ENCODE measurements around the gene MFGE8.

Gene MFGE8

GRCh38 chr15:88866295-88866881 lies 46.8 kb downstream of the MFGE8 start:
- H3K4me1 ChIP-seq (ENCODE audit: control insufficient read depth, insufficient read depth, low read length): no peaks in the 10 kb centered on the region
- no peak for DNase-seq (ENCODE audit: low read depth)
- peaks cover 3% of the 10 kb centered on the region for H3K9me3 ChIP-seq (ENCODE audit: control insufficient read depth, low read length)
- no peak overlapping the region for H3K9ac ChIP-seq (ENCODE audit: low read length)
- peaks cover 46% of the 10 kb centered on the region for H3K27me3 ChIP-seq (replicated peaks; ENCODE audit: control insufficient read depth, insufficient read depth, low read length)
- H3K36me3 ChIP-seq (ENCODE audit: control insufficient read depth, insufficient read depth, low read length, severe bottlenecking): no peaks in the 10 kb centered on the region
- H3K4me3 ChIP-seq (ENCODE audit: low read length): no peak overlapping the region

DNA sequence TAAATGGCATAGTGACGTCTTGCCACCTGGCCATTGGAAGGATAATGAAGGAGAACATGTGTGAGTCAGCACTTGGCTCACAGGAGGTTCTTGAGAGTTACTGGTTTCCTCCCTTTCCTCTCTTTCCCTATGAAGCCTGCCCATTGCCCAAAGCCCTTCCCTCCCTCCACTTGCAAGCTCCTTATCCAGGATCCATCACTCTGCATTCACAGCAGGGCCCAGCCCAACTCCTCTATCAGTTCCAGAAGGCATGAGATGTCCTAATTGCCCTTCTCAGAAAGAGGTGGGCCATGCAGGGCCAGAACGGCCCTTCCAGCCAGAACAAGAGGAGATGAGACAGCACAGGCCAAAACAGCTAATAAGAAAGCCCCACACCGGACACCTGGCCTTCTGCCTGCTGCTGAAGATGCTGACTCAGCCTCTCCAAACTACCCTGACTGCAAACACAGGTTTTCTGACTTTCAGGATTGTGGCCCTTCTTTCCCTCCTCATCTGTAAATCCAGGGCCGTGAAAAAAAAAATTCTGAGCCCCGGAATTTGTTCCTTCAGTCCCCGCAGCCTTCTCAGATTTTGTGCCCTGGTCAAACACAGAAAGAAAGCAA lies 47.6 kb downstream of the MFGE8 start:
- H3K4me1 ChIP-seq (ENCODE audit: control insufficient read depth, insufficient read depth, low read length): no peaks in the 10 kb centered on the region
- peaks cover 3% of the 10 kb centered on the region for H3K9me3 ChIP-seq (ENCODE audit: control insufficient read depth, low read length)
- no peak for DNase-seq (ENCODE audit: low read depth)
- H3K27me3 ChIP-seq (replicated peaks; ENCODE audit: control insufficient read depth, insufficient read depth, low read length): peaks cover 39% of the 10 kb centered on the region
- no peaks in the 10 kb centered on the region for H3K36me3 ChIP-seq (ENCODE audit: control insufficient read depth, insufficient read depth, low read length, severe bottlenecking)
- no peak overlapping the region for H3K4me3 ChIP-seq (ENCODE audit: low read length)
- H3K9ac ChIP-seq (ENCODE audit: low read length): no peak overlapping the region

DNA sequence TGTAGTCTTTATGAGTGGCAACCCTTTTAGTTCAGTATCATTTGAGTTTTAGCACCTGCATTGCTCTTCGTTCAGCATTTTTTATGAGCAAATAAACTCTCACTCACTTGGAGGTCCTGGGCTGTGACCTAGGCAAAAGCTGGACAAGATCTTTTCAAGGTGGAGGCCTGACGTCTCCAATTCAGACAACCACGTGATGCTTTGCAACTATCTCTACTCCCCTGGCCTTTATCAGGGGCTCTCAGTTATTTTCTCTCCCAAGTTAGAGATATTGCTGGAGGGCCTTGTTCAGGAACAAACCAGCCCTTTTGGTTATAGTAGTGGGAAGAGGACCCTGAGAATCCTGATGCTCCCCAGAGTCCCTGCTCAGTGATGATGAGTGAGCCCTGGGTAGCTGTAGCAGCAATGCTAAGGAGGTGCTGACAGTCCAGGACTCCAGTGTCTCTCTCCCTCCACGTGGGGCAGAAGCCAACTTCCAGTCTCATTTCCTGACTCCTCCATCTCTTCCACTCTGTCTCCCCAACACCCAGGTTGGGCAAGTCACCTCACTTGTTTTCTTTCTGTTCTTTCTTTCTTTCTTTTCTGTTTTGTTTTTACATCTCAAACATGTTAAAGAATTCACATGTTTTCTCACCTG lies 48.2 kb downstream of the MFGE8 start:
- Histone ChIP-seq H3K9me3 (ENCODE audit: control insufficient read depth, low read length) (no peaks in the 10 kb centered on the region), H3K9ac (ENCODE audit: low read length) (no peak overlapping the region), H3K4me3 (ENCODE audit: low read length) (no peak overlapping the region), H3K27me3 (replicated peaks; ENCODE audit: control insufficient read depth, insufficient read depth, low read length) (peaks cover 42% of the 10 kb centered on the region), H3K4me1 (ENCODE audit: control insufficient read depth, insufficient read depth, low read length) (no peaks in the 10 kb centered on the region), H3K36me3 (ENCODE audit: control insufficient read depth, insufficient read depth, low read length, severe bottlenecking) (no peaks in the 10 kb centered on the region)
- DNase-seq (ENCODE audit: low read depth): no peak

GRCh38 chr15:88863412-88863811 lies 49.8 kb downstream of the MFGE8 start:
- H3K9ac ChIP-seq (ENCODE audit: low read length): no peak overlapping the region
- H3K36me3 ChIP-seq (ENCODE audit: control insufficient read depth, insufficient read depth, low read length, severe bottlenecking): no peaks in the 10 kb centered on the region
- no peaks in the 10 kb centered on the region for H3K9me3 ChIP-seq (ENCODE audit: control insufficient read depth, low read length)
- H3K27me3 ChIP-seq (replicated peaks; ENCODE audit: control insufficient read depth, insufficient read depth, low read length): peaks cover 50% of the 10 kb centered on the region
- no peak overlapping the region for H3K4me3 ChIP-seq (ENCODE audit: low read length)
- DNase-seq (ENCODE audit: low read depth): no peak
- no peaks in the 10 kb centered on the region for H3K4me1 ChIP-seq (ENCODE audit: control insufficient read depth, insufficient read depth, low read length)

DNA sequence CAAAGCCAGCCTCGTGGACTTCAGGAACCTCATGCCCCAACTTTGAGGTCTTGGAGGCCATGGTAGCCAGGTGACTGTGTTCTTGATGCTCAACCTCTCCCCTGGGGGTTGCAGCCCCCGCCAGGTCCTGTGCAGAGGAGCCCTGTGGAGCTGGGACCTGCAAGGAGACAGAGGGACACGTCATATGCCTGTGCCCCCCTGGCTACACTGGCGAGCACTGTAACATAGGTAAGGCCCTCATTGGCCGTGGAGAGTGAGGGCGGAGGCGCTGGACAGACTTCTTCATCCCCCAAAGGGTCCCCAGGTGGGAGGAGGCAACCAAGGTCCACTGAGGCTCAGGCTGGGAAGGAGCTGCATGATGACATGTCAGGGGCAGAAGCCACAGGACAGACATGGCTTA lies 53.0 kb downstream of the MFGE8 start:
- no peak overlapping the region for H3K9ac ChIP-seq (ENCODE audit: low read length)
- no peak overlapping the region for H3K4me3 ChIP-seq (ENCODE audit: low read length)
- no peaks in the 10 kb centered on the region for H3K36me3 ChIP-seq (ENCODE audit: control insufficient read depth, insufficient read depth, low read length, severe bottlenecking)
- H3K9me3 ChIP-seq (ENCODE audit: control insufficient read depth, low read length): peaks cover 3% of the 10 kb centered on the region
- H3K4me1 ChIP-seq (ENCODE audit: control insufficient read depth, insufficient read depth, low read length): no peaks in the 10 kb centered on the region
- peaks cover 45% of the 10 kb centered on the region for H3K27me3 ChIP-seq (replicated peaks; ENCODE audit: control insufficient read depth, insufficient read depth, low read length)
- no peak for DNase-seq (ENCODE audit: low read depth)

GRCh38 chr15:88859550-88859949 lies 53.6 kb downstream of the MFGE8 start:
- Histone ChIP-seq H3K4me1 (ENCODE audit: control insufficient read depth, insufficient read depth, low read length) (no peaks in the 10 kb centered on the region), H3K9me3 (ENCODE audit: control insufficient read depth, low read length) (peaks cover 3% of the 10 kb centered on the region), H3K4me3 (ENCODE audit: low read length) (no peak overlapping the region), H3K27me3 (replicated peaks; ENCODE audit: control insufficient read depth, insufficient read depth, low read length) (peaks cover 51% of the 10 kb centered on the region), H3K36me3 (ENCODE audit: control insufficient read depth, insufficient read depth, low read length, severe bottlenecking) (no peaks in the 10 kb centered on the region), H3K9ac (ENCODE audit: low read length) (no peak overlapping the region)
- DNase-seq (ENCODE audit: low read depth): no peak

- no peak overlapping the region for H3K4me3 ChIP-seq (ENCODE audit: low read length)
- H3K36me3 ChIP-seq (ENCODE audit: control insufficient read depth, insufficient read depth, low read length, severe bottlenecking): no peaks in the 10 kb centered on the region
- no peaks in the 10 kb centered on the region for H3K4me1 ChIP-seq (ENCODE audit: control insufficient read depth, insufficient read depth, low read length)
- H3K9me3 ChIP-seq (ENCODE audit: control insufficient read depth, low read length): peaks cover 3% of the 10 kb centered on the region
- DNase-seq (ENCODE audit: low read depth): no peak
- peaks cover 51% of the 10 kb centered on the region for H3K27me3 ChIP-seq (replicated peaks; ENCODE audit: control insufficient read depth, insufficient read depth, low read length)
- H3K9ac ChIP-seq (ENCODE audit: low read length): no peak overlapping the region
Measured at GRCh38 chr15:88858934-88859333, 54.2 kb downstream of the MFGE8 start.

DNA sequence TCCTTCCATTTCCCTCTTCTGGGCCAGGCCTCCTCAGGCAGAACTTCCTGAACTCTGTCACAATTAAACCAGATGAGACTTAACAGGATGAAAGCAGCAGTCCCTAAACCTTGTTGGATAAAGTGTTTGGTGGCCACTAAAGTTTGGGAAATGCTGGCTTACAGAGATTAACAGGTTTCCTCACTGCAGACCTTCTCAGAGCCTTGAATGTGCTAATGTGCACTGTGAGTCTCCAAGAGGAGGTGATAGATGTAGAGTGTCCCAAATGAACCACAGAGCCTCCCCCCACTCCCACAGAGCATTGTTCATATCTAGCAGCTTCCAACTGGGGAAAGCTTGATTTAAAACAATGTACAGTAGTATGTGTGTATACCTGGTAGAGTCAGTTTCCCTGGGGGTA lies 60.7 kb downstream of the MFGE8 start:
- no peaks in the 10 kb centered on the region for H3K4me1 ChIP-seq (ENCODE audit: control insufficient read depth, insufficient read depth, low read length)
- no peak overlapping the region for H3K4me3 ChIP-seq (ENCODE audit: low read length)
- no peaks in the 10 kb centered on the region for H3K36me3 ChIP-seq (ENCODE audit: control insufficient read depth, insufficient read depth, low read length, severe bottlenecking)
- no peak overlapping the region for H3K9ac ChIP-seq (ENCODE audit: low read length)
- peaks cover 3% of the 10 kb centered on the region for H3K9me3 ChIP-seq (ENCODE audit: control insufficient read depth, low read length)
- no peak for DNase-seq (ENCODE audit: low read depth)
- peaks cover 35% of the 10 kb centered on the region for H3K27me3 ChIP-seq (replicated peaks; ENCODE audit: control insufficient read depth, insufficient read depth, low read length)

DNA sequence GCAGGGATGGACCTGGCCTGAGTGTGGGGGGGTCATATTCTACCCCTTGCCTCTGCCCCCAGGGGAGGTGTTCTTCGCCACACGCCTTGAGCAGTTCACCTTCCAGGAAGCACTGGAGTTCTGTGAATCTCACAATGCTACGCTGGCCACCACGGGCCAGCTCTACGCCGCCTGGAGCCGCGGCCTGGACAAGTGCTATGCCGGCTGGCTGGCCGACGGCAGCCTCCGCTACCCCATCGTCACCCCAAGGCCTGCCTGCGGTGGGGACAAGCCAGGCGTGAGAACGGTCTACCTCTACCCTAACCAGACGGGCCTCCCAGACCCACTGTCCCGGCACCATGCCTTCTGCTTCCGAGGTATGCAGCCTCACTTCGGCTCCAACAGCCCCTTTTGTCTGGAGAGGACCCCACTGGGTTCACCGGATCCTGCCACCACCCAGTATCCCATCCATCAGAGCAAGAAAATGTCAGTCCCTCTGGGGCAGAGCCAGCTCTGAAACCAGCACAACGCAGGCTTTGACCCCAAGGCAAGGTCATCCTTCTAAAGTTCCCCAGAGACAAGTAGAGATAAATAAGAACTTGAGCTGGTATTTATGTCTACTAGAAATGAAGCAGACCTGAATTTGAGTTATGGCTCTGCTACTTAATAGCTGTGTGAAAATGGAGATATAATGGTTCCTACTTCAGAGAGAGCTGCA lies 63.7 kb downstream of the MFGE8 start:
- Histone ChIP-seq H3K4me1 (ENCODE audit: control insufficient read depth, insufficient read depth, low read length) (no peaks in the 10 kb centered on the region), H3K27me3 (replicated peaks; ENCODE audit: control insufficient read depth, insufficient read depth, low read length) (peaks cover 31% of the 10 kb centered on the region), H3K9ac (ENCODE audit: low read length) (no peak overlapping the region), H3K36me3 (ENCODE audit: control insufficient read depth, insufficient read depth, low read length, severe bottlenecking) (no peaks in the 10 kb centered on the region), H3K9me3 (ENCODE audit: control insufficient read depth, low read length) (no peaks in the 10 kb centered on the region), H3K4me3 (ENCODE audit: low read length) (no peak overlapping the region)
- no peak for DNase-seq (ENCODE audit: low read depth)
